Lower leg skin (tissue), 3 donors: Measurements from ENCODE around the gene DOK7.

ENCODE experiments used
- CTCF ChIP-seq, 3 donors: fragments of 450-650 bp; IDR thresholded peaks; one replicate each; pipeline ENCODE4 v1.5.1; 2016; ENCODE audit warnings: antibody characterized with exemption in 3 of 3, mild to moderate bottlenecking in 3 of 3, moderate library complexity in 2 of 3
- POLR2A ChIP-seq, 2 donors: fragments of 450-650 bp; IDR thresholded peaks; one replicate each; pipeline ENCODE4 v1.6.1; 2016 to 2017; ENCODE audit warnings: antibody characterized with exemption in 2 of 2, mild to moderate bottlenecking in 1 of 2, moderate library complexity in 1 of 2

- TF ChIP-seq CTCF (IDR thresholded peaks at IDR 0.05) (no peak), POLR2A (IDR thresholded peaks at IDR 0.05) (no peak)
Observed at GRCh38 chr4:3529363-3529762, 66.3 kb downstream of the DOK7 start.
